OCI-LY3 (cell line): ENCODE data around the gene YAP1.

Source experiments
- EZH2phosphoT487 ChIP-seq: fragments of 200-600 bp; shearing (Covaris generic); IDR thresholded peaks from 2 replicates; pipeline ENCODE4 v1.6.1; 2018; ENCODE audit warnings: antibody characterized with exemption, mixed run types, low read depth
- TF ChIP-seq, protein P1 (sequence below): fragments of 200-600, 300-600 bp; sonication (generic); IDR thresholded peaks from 2 replicates; pipeline ENCODE4 v1.5.1; 2014; ENCODE audit warnings: antibody characterized with exemption, low read length, low read depth

DNA sequence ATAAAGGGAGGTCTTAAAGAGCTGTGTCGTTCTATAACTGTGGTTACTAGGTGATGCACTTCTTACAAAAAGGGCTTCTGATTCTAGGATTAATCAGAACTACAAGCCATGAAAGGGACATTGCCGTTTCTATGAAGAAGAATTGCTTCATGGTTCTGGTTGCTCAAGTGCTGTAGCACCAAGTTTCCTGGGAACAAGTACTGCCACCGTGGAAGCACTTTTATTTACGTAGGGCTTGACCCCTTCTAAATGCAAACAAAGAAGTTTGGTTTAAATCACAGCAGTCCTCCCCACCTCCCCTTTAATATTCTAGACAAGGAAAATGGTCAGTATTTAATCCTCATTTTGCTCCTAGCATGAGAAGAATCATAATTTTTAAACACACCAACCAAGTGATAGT, 9.8 kb downstream of the YAP1 start:
- no peak for TF ChIP-seq EZH2phosphoT487
- TF ChIP-seq, protein P1, sequence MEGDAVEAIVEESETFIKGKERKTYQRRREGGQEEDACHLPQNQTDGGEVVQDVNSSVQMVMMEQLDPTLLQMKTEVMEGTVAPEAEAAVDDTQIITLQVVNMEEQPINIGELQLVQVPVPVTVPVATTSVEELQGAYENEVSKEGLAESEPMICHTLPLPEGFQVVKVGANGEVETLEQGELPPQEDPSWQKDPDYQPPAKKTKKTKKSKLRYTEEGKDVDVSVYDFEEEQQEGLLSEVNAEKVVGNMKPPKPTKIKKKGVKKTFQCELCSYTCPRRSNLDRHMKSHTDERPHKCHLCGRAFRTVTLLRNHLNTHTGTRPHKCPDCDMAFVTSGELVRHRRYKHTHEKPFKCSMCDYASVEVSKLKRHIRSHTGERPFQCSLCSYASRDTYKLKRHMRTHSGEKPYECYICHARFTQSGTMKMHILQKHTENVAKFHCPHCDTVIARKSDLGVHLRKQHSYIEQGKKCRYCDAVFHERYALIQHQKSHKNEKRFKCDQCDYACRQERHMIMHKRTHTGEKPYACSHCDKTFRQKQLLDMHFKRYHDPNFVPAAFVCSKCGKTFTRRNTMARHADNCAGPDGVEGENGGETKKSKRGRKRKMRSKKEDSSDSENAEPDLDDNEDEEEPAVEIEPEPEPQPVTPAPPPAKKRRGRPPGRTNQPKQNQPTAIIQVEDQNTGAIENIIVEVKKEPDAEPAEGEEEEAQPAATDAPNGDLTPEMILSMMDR = no peak
